HG03558 (cell line): ENCODE measurements around the gene SUSD3.

Source experiments
- ATAC-seq: cut with Tn5 transposase; IDR thresholded peaks from one replicate; pipeline ENCODE4 v1.9.1; 2021; ENCODE audit warnings: moderate number of reproducible peaks; ENCODE audit not compliant: unreplicated experiment; ENCODE audit errors: extremely low read depth

Gene SUSD3

DNA sequence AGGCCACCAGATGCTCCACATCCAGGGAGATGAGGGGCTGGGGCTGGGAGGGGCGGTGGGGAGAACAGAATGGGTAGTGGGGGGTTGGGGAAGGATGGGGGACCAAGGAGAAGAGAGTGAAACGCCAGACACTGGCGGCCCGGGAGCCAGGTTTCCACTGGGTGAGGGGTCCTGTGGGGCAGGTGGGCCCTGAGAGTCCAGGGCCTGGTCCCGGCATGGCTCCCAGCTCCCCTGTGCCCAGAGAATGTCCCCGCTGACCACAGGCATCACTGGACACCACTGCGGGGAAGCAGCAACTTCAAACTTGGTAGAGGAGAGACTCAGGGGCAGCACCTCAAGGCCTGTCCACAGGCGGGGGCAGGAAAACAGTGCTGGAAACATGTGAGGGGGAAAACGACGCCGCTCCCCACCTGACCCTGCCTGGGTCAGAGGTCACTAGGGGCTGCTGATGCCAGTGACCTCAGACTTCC, 62.4 kb downstream of the SUSD3 start:
- ATAC-seq = no peak

GRCh38 chr9:93121316-93122241, 63.1 kb downstream of the SUSD3 start:
- no peak for ATAC-seq

DNA sequence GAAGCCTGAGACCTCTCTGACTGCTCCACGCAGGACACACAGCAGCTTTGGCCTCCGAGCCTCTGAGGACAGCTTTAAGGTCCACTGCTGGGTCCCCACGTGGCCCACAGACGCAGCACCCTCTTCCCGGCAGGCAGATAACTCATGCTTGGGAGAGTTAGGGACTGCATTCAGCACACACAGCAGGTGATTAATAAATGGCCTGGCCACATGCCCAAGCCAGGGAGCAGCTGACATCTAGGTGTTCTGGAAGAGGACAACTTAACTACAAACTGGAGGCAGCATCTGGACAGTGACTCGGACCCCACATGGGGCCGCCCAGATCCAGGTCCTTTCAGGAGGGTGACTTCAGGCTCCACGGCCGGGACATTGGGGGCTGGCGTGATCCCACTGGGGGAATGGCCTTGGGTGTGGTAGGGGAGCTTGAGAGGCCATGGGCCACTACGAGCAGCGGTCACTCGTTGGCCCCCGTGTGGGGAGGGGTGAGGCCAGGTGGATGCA, 64.3 kb downstream of the SUSD3 start:
- ATAC-seq = no peak

DNA sequence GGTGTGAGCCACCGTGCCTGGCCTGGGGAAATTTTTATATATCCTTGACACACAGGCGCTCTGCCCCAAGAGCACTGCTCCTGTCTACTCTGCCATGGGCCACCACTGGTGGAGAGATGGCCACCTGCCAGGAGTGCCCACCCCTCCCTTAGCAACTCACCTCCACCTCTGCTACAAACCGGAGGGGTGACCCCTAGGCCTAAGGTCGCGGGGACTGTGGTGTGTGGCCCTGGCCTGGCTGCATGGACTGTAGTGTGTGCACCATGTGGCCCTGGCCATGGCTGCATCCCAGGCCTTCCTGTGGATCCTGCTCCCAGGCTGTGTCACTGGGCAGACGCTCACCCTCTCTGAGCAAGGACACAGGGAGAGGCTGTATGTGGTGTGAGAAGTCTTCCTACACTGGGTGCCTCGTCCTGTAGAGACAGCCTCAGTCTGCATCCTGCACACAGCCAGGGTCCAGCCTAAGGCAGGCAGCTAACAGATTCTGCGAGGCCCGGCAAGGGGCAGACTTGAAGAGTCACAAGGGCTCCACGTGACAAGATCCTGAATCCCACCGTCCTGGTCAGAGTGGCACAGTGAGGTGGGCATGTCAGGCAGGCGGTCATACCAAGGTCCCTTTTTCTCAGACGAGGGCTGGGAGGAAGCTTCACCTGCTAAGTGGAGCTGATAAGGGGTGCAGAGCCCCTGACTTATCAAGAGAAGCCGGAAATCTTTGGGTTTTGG, 65.2 kb downstream of the SUSD3 start:
- no peak for ATAC-seq

DNA sequence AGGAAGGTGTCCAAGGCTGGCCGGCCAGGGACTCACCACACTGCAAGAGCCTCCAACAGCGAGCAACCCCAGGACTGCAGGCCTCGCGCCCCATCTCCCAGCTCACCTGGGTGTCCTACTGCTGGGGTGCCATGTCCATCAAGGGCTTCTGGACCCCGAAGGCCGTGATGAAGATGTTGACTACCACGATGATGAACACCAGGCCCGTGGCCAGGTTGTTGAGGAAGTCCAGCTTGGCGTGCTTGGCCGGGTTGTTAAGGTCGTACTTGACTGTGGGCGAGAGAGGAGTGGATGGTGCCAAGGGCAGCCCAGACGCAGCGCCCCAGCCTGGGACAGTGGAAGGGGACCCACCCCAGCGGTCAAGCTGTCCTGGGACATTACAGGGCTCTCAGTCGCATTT, 66.3 kb downstream of the SUSD3 start:
- ATAC-seq = no peak

DNA sequence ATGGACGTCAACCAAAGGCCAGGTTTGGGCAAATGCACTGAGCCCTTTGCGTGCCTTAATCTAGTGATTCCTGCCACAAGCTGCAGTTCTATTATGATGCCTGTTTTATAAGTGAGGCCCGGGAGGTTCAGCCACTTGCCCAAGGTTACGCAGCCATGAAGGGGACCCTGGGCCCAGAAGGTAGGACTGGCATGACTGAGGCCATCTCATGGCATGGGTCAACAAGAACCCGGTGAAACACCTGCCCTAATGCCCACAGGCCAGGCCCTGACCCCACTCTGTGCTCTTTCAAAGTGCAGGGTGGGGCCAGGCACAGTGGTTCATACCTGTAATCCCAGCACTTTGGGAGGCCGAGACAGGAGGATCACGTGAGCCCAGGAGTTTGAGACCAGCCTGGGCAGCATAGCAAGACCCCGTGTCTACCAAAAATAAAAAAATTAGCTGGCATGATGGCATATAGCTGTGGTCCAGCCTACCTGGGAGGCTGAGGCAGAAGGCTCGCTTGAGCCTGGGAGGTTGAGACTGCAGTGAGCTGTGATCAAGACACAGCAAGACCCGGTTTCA, 66.9 kb downstream of the SUSD3 start:
- ATAC-seq = no peak

- ATAC-seq = no peak
These were observed 67.8 kb downstream of the SUSD3 start for GRCh38 chr9:93126151-93126781.

- no peak for ATAC-seq
These were observed 68.4 kb downstream of the SUSD3 start for GRCh38 chr9:93126825-93127368.

DNA sequence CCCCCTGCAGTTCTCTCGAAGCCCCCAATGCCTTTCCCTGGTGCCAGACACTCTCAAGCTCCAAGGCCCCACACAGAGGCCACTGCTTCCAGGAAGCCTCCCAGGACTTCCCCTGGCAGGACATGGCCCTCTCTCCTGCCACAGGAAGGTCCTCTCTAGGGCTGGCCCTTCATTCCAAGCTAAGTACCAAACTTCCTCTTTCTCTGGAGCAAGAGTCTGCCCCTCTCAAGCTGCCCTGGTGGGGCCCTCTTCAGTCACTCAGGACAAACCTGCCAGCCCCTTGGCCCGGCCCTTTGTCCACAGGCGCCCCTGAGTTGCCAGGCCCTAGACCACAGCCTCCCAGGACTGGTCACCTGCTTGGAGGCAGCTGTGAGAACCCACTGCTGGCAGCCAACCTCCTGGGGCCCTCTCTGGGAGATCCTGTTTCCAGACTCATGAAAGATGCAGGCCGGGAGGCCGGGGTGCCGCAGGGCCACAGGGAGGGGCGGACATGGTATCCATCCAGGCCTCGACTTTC, 69.0 kb downstream of the SUSD3 start:
- ATAC-seq = no peak

DNA sequence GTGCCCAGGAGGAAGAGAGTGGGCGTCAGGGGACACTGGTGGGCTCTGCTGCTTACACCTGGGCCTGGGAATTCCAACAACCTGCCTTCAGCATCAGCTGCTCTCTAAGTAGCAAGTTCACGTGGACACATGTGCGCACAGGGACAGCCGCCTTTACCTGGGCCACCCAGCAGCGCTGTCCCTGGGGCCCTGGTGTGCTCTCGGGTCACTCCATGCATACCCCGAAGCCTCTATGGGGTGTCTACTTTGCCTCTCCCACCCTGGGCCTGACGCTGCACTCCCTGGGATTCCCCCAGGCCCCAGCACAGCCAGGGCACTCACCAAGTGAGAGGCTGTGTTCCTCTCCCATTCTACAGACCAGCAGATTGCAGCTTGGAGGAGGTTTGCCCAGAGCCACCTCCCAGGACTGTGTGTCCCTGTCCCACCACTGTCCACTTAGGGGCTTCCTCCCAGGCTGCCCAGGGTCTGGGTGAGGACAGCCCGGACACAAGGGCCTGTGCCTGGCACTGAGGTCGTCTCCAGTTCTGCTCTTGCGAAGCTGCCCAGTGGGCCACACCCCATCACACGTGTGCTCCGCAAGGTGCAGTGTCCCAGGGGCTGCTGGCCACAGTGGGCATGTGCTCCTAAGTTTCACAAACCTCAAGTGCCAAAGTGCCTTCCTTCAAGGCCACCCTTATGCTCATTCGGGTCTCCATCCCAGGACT, 69.7 kb downstream of the SUSD3 start:
- no peak for ATAC-seq

- ATAC-seq = no peak
These were observed 70.3 kb downstream of the SUSD3 start for GRCh38 chr9:93128715-93129224.

DNA sequence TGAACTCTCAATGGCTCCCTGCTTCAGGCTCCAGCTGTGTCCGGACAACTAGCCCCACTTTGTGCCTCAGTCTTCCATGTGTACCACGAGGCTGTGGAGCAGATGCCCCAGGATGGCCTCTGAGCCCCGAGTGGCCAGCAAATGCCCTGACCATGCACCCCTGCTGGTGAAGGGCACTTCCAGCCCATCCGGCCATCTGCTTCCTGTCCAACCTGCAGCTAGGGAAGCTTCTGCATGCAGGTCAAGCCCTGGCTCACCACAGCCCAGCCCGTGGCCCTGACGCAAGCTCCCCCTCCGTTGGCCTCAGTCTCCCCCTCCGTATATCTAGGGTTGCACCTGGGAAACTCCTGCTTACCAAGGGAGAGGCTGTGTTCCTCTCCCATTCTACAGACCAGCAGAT, 70.8 kb downstream of the SUSD3 start:
- ATAC-seq = no peak

- ATAC-seq = no peak
These were observed 71.4 kb downstream of the SUSD3 start for GRCh38 chr9:93129691-93130500.

DNA sequence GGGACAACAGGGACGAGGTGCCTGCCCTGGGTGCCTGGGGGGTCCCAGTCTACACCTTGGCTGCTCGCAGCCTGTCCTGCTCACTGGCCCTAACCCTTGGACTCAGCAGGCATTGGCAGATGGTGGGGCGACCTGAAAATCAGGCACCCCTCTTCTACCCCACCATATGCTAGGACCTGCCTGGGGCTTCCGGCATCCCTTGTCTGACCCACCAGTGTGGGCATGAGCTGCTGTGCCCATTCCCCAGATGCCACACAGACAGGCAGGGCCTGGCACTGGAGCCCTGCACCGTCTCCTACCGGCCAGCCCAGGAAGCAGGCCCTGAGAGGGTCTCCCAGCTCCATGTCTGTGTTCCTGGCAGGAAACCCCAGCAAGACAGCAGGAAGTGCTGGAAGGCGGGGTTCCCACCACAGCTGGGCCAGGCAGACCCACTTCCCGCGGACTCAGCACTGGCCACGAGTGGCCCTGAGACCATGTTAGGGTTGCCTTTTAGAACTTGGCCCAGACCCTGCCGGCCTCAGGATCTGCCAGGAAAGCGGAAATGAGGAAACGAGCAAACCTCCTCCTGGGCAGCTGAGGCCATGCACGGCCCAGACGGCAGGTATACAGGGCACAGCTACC, 72.5 kb downstream of the SUSD3 start:
- no peak for ATAC-seq

DNA sequence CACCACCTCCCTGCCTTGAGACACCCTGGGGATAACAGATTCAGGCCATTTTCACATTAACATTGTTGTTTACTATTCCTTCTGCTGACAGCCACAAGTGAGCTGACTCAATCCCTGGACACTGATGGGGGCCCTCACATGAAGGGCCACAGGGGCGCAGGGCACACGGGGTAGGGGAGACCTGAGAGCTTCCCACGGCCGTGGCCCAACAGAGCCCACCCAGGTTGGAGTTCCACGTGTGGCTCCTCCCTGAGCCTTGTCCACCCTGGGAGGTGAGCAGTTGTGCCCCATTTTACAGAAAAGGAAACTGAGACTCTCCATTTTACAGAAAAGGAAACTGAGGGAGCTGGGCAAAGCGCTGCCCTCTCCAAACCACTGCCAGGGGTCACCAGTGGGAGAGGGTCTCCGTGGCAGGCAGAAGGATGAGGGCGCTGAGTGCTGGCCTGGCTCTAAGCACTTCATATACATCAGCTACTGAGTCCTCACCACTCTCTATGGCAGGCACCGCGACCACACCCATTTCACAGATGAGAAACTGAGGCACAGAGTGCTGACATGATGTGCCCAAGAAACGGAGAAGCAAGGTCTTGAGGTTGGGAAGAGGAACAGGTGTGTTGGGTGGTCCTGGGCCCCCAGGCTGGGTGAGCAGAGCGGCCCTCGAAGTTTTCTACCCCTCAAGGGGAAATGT, 73.2 kb downstream of the SUSD3 start:
- no peak for ATAC-seq

DNA sequence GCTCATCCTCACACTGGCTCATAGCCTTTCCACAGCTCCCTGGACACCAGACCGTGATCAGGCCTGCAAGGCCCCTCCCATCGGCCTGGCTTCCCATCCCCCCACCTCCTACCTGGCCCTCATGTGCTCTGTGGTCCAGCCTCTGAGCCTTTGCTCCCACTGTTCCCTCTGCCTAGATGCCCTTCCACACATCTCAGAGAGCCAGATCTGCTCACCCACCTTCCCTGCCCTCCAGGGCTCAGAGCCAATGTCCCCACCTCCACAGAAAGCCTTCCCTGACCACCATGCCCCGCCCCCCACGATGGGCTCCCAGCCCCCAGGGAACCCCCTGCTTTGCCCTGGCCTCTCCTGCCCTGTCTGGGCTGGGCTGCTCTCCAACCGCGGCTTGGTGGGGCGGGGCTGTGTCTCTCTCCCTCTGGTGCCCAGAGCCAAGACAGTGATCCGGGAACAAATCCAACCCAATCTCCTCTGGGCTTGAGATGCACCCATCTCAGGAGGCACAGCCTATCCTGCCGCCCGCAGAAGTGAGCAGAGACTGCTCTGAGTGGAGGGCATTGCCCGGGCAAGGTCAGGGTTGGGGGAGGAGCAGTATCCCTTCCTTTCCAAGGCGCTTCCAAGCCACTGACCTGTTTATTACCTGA, 73.9 kb downstream of the SUSD3 start:
- no peak for ATAC-seq
